ENCODE measurements around the gene MRPS34.

The MRPS34 gene

GRCh38 chr16:1780677-1781072 is 7.7 kb upstream of the MRPS34 start:
- DNase-seq = no peak

GRCh38 chr16:1779741-1780676 is 7.1 kb upstream of the MRPS34 start:
- DNase-seq = no peak

GRCh38 chr16:1779234-1779701 is 6.3 kb upstream of the MRPS34 start:
- DNase-seq = no peak

GRCh38 chr16:1778200-1779179 is 5.6 kb upstream of the MRPS34 start:
- DNase-seq = no peak

GRCh38 chr16:1777375-1778199 is 4.7 kb upstream of the MRPS34 start:
- DNase-seq = no peak

GRCh38 chr16:1776991-1777374 is 4.0 kb upstream of the MRPS34 start:
- no peak for DNase-seq

- DNase-seq = no peak
These were observed 3.7 kb upstream of the MRPS34 start for GRCh38 chr16:1776672-1776955.

- DNase-seq = no peak
These were observed 3.1 kb upstream of the MRPS34 start for GRCh38 chr16:1775846-1776671.

GRCh38 chr16:1775006-1775845 is 2.3 kb upstream of the MRPS34 start:
- no peak for DNase-seq

- DNase-seq = no peak
These were observed 1.5 kb upstream of the MRPS34 start for GRCh38 chr16:1774448-1774780.

- peak; percentile 48 for DNase-seq
These were observed 941 bp upstream of the MRPS34 start for GRCh38 chr16:1773703-1774447.

- DNase-seq = peak; percentile 72
These were observed 499 bp downstream of the MRPS34 start, which contains the start of gene EME2 for GRCh38 chr16:1772362-1772907. Gene EME2 (plus strand): TSS chr16:1772810. CDS start chr16:1773228, 418 bp downstream.

- DNase-seq = no peak
These were observed 1.0 kb downstream of the MRPS34 start for GRCh38 chr16:1771864-1772361.

- DNase-seq = peak; percentile 84
These were observed 1.6 kb downstream of the MRPS34 start, which contains the start of gene NME3 for GRCh38 chr16:1771188-1771863. Gene NME3 (minus strand): TSS chr16:1771543. CDS start chr16:1771534, 9 bp downstream.

- DNase-seq = peak; percentile 46
These were observed 2.4 kb downstream of the MRPS34 start for GRCh38 chr16:1770328-1771187.

- DNase-seq = no peak
These were observed 3.3 kb downstream of the MRPS34 start for GRCh38 chr16:1769402-1770300.
